Measurements from ENCODE around the gene PCDH20.
A peak's percentile ranks its signal among the peaks of the same experiment; 100 is the strongest.
"Not testable (repeated sequence)": the region's sequence is repeated elsewhere in the genome, so short reads cannot be mapped to it uniquely, and the experiment has no call there.

The PCDH20 gene

GRCh38 chr13:61415749-61416148 lies at the start of gene PCDH20:
Gene PCDH20, minus strand, starts transcription at chr13:61415849. Its CDS starts 691 bp downstream, at chr13:61415158.
- DNase-seq = no peak

- peak; percentile 81 for DNase-seq
These were observed 47.4 kb upstream of the PCDH20 start for GRCh38 chr13:61463024-61463423.

GRCh38 chr13:61453121-61453520 lies 37.5 kb upstream of the PCDH20 start:
- no peak for DNase-seq

- no peak for DNase-seq
These were observed 16.4 kb upstream of the PCDH20 start for GRCh38 chr13:61432029-61432428.

- no peak for DNase-seq
These were observed 8.3 kb upstream of the PCDH20 start for GRCh38 chr13:61423915-61424314.

- DNase-seq = no peak
These were observed 1.5 kb upstream of the PCDH20 start for GRCh38 chr13:61417086-61417570.

- DNase-seq = peak; percentile 81
These were observed 459 bp downstream of the PCDH20 start for GRCh38 chr13:61415058-61415721.

- DNase-seq = no peak
These were observed 977 bp downstream of the PCDH20 start for GRCh38 chr13:61414686-61415057.

GRCh38 chr13:61413572-61414535 lies 1.8 kb downstream of the PCDH20 start:
- no peak for DNase-seq

- peak; percentile 1 for DNase-seq
These were observed 4.9 kb downstream of the PCDH20 start for GRCh38 chr13:61410669-61411297.

GRCh38 chr13:61410266-61410665 lies 5.4 kb downstream of the PCDH20 start:
- no peak for DNase-seq

- no peak for DNase-seq
These were observed 7.1 kb downstream of the PCDH20 start for GRCh38 chr13:61408571-61408970.

GRCh38 chr13:61406275-61406674 lies 9.4 kb downstream of the PCDH20 start:
- DNase-seq = peak; percentile 87

GRCh38 chr13:61396121-61396520 lies 19.5 kb downstream of the PCDH20 start:
- DNase-seq = no peak

GRCh38 chr13:61391426-61391825 lies 24.2 kb downstream of the PCDH20 start:
- no peak for DNase-seq

- no peak for DNase-seq
These were observed 28.0 kb downstream of the PCDH20 start for GRCh38 chr13:61387694-61388093.

GRCh38 chr13:61383111-61383510 lies 32.5 kb downstream of the PCDH20 start:
- DNase-seq = no peak

- no peak for DNase-seq
These were observed 45.1 kb downstream of the PCDH20 start for GRCh38 chr13:61370520-61370919.

- not testable (repeated sequence) for DNase-seq
These were observed 51.0 kb downstream of the PCDH20 start for GRCh38 chr13:61364690-61365089.

- no peak for DNase-seq
These were observed 53.1 kb downstream of the PCDH20 start for GRCh38 chr13:61362522-61362921.
